ENCODE results near the gene CHPT1.

DNA sequence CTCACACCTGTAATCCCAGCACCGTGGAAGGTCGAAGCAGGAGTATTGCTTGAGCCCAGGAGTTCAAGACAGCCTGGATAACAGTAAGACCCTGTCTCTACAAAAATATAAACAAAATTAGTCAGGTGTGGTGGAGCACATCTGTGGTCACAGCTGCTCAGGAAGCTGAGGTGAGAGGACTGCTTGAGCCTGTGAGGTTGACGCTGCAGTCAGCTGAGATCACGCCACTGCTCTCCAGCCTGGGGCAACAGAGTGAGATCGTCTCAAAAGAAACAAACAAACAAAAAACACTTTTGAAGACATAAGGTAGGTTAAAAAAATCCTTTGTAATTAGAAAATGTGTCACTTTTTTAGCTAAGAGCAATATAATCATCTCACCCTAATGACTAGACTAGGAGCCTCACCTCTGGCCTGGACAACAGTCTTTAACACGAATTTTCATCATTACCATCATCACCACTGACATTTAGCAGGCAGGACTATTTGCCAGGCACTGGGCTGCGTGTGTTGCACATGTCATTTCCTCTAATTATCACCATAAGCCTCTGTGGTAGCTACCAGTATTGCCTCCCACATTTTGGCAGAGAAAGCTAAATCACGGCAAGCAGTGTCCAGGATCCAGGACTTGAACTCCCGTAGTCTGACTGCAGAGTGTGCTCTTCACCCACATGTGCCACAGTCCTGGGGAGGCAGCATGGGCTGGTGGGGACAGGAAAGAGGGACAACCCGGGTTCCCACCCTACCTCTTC lies 46.5 kb downstream of the CHPT1 start:
- TF ChIP-seq CTCF (IDR thresholded peaks at IDR 0.05 in 8 of 11, conservative IDR thresholded peaks at IDR 0.05 in 3 of 11) (peak in 8 of 11 experiments; percentile 13 to 44 (median 34)), POLR2A (IDR thresholded peaks at IDR 0.05) (no peak), POLR2AphosphoS5 (IDR thresholded peaks at IDR 0.05) (peak in 2 of 3 donors; percentile 66 to 74)

Measured in spleen (tissue), 7 donors.